GM19397 (cell line): ENCODE results near the gene ALDH3B1.

Source experiments
- ATAC-seq: cut with Tn5 transposase; IDR thresholded peaks from one replicate; pipeline ENCODE4 v1.9.1; 2021; ENCODE audit warnings: mild to moderate bottlenecking, moderate library complexity; ENCODE audit not compliant: unreplicated experiment

ALDH3B1 gene

DNA sequence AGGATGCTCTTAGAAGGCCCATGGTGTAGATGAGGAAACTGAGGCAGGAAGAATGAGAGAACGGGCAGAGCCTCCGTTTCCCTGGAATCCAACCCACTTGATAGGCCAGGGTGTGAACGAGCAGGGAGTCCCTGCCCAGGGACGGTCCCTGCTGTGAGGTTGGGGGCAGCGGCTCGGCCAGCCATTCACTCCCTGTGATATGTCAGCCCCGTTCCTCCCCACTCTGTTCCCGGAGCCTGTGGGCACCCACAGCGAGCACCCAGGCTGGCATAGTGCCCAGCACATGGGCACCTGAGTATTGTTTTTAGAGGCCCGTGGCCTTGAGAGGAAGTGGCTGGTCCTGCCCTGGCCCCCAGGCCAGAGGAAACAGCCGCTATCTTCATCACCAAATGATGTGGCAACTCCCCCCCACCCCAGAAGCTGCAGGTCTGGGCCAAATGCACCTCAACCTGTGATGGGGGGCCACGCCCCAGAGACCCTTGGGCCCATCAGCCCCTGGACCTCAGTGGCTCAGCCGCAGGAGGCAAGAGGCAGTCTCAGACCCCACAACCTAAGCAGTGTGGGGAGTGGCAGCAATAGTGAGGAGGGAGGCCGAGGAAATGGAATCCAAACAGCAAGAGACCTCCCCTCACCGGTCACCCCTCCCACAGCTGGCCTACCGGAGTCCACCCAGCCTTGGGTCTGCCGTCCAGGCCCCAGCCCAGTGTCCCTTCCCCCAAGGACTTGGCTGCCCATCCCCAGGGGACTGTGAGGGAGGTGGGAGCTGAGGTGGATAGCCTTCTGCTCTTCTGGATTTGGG is 2.1 kb downstream of the ALDH3B1 start:
- ATAC-seq: no peak

DNA sequence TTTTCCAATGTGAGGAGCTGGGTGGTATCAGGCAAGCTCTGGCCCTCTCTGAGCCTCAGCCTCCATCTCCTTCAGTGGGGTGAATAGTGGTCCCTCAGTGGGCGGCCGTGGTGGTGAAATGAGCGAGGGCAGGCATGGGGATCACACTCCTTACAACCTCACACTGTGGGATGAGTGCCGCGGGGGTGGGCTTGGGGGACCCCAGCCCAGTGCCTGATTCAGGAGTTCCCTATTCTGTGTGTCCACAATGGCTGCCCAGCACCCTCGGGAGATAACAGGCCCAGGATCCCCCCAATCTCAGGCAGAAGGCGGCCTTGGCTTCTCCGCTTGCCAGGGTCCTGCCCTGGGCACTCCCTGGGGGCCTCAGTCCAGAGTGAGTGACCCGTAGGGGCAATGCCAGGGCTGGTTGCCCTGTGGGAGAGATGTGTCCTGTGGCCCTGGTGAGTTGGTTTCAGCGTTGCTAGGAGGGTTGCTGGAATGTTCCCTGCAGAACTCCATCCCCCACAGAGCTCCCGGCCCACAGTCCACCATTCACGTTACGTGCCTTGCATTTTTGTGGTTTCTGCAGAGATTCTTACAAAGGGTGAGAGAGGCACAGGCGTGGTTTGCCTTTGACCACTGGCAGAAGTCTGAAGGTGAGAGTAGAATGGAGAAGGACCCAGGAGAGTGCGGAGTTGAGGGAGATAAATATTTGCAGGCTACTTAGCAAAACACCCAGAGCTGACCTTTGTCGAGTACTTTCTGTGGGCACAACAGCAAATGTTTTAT is 2.9 kb downstream of the ALDH3B1 start:
- no peak for ATAC-seq

DNA sequence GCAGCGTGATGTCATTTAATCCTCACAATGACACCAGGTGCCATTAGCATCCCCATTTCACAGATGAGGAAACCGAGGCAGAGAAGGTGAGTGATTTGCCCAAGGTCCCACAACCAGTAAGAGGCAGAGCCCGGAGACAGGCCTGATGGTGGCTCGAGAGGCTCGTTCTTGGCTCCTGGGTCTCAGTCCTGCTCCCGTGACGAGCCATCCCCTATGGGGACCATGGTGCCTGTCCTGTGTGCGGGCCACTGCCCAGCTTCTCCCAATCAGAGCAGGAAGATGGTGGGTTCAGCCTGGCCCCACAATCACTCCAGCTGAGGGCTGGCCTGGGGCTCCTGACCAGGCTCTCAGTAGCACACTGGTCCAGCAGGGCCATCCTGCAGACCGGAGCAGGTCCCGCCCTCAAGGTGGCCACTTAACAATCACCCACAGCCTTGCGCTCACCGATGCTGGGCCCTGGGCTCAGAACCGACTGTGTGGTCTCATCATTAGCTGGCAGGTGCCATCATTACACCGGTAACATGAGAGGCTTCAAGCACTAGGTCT is 3.6 kb downstream of the ALDH3B1 start:
- no peak for ATAC-seq

DNA sequence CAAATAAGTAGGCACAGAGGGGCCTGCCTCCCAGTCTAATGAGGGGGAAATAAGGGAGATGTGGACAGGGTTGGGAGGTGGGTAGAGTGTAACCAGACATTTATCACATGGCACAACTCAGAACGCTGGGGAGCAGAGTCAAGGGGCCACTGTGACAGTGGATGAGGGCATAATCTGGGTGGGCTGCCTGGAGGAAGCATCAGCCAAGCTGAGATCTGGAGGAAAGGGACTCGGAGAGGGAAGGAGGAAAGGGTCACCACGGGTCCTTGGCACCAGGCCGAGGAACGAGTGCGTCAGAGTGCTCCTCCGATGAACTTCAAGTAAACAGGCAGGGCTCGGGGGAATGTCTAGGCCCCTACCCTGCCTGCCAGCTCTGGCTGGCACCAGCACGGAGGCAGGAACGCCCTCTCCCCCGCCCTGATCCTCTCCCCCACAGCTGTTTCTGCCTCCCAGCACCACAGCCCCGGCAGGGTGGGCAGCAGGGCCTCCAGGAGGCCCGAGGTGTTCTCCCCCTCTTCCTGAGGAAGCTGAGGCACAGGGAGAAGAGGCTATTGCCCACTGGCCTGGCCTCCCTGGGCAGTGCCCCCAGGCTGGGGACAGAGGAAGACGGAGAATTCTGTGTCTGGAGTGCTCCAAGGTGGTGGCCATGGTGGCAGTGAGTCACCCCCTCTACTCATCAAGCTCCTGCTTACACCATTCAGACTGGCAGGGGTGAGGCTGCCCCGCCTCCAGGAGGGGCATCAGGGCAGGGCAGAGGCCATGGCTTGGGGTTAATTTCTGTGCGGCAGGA is 4.2 kb downstream of the ALDH3B1 start:
- no peak for ATAC-seq

DNA sequence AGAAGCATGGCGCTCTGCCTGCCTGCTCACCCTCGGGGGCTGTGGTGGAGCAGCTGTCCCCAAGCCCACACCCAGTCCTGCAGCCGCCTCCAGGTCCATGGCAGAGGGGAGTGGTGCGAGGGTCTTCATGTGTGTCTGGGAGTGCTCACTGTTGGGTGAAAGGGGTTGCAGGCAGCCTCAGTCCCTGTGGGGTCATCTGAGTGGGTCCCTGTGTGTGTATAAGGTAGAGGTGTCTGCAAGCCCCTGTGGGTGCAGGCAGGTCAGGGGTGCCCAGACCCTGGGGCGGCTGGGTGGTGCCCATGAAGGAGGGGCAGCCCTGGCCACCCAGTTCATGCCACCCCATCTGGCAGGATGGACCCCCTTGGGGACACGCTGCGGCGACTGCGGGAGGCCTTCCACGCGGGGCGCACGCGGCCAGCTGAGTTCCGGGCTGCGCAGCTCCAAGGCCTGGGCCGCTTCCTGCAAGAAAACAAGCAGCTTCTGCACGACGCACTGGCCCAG is 4.9 kb downstream of the ALDH3B1 start:
- no peak for ATAC-seq

DNA sequence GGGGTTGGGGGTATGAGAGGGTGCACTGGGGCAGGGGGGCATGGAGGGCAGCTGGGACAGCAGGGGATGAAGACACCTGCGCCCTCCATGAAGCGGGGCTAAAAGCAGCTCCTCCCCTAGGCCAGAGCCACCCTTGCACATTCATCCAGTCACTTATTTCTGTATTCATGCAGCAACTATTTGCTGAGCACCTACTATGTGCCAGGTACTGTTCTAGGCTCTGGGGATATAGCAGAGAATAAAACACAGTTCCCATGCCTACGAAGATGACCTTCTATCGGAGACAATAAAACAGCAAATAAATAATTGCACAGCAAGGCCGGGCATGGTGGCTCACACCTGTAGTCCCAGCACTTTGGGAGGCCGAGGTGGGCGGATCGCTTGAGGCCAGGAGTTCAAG is 5.3 kb downstream of the ALDH3B1 start:
- ATAC-seq: no peak

DNA sequence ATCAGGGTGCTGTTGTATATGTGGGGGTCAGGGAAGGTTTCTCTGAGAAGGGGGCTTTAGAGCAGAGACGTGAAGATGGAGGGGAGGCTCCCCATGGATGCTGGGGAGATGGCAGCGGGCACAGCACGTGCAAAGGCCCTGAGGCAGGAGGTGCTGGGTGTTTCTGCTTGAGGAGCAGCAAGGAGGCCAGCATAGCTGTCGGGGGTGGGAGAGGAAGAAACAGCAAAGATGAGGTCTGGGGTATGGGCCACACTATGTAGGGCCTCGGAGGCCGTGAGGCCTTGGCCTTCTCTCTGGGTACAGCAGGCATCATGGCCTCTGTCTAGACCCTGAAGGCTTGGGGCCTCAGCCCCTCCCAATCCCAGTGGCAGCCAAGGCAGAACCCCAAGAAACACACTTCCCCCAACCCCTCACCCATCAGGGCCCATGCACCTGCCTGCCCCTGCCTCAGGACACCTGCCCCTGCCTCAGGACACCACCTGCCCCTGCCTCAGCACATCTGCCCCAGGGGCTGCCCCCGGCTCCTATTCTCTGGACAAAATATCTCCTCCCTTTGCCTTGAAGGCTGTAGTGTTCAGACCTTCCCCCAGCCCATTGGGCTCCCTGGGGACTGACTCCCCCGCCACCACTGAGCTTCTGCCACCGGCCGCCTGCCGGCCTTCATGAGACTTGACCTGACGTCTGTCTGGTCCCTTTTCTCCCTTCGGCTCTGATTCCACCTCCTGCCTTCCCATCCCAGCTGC is 6.2 kb downstream of the ALDH3B1 start:
- ATAC-seq: no peak

DNA sequence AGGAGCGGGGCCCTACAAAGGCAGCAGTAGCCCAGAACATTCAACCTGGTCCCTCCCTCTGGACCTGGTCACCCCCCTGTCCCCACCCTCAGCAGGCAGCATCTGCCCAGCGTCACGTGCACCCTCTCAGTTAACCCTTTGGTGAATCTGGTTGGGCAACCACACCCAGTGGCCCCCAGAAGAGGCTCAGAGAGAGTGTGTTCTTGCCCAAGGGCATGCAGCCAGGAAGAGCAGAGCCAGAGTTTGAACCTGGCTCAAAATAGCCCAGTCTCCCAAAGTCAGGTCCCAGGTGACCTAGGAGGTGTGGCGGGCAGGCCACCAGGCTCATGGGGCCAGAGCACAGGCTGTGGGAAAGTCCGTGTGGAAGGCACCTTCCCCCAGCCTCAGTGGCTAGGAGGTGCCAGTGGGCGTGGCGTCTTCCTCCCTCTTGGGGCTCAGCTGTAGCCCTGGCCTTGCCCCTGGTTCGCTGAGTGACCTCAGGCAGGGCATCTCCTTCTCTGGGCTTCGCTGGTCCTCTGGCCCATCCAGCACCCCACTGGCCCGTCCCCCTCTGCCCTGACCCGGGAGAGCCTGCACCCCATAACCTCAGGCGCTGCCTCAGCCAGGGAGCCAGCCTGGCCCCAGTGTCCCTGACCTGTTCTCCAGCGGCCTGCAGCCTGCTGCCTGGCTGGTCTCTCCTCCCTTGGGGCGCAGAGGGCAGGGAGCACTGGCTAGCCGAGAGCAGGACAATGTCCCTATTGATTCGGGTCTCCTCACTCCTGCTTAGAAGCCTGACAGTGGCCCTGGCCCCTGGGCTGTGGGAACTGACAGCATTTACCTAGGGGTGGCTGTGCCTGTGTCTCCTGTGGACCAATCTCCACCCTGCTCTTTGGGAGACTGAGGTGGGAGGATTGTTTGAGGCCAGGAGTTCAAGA is 7.0 kb downstream of the ALDH3B1 start:
- no peak for ATAC-seq

DNA sequence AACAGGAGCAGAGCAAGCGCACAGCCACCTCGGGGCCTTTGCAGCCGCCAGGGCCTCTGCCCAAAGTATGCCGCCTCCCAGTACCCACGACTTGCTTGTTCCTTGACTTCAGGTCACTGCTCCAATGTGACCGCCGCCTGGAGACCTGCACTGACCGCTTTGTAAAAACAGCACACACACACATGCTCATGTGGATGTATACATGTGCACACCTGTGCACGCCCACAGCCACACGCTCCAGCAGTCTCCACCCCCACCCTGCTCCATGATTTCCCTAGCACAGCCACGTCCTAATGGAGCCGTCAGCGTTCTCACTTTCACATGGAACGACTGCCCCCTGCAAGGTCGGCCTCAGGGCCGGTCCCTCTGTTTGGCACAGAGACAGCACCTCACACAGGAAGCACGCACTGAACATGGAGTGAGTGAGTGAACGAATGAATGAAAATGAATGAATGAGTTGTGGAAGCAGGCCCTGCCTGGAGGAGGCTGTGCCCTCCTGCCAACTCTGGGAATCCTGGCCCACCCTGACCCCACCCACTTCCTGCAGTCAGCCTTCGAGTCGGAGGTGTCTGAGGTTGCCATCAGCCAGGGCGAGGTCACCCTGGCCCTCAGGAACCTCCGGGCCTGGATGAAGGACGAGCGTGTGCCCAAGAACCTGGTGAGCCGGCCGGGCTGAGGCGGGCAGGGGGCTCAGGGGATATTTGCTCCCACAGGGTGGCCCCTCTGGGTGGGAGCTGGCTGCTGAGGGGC is 8.0 kb downstream of the ALDH3B1 start:
- no peak for ATAC-seq

DNA sequence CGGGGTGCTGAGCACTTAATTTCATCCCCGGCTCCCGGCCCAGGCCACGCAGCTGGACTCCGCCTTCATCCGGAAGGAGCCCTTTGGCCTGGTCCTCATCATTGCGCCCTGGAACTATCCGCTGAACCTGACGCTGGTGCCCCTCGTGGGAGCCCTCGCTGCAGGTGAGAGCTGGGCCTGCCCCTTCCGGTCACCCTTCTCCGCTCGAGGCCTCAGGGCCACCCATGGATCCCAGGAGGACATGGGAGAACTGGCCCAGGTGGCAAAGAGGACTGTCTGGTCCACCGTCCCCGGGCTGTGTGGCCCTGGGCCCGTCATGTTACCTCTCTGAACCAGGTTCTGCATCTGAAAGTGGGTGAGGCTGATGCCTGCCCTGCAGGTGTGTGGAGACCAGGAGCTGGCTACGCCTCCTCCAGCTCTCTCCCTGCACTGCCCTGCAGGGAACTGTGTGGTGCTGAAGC is 8.6 kb downstream of the ALDH3B1 start:
- no peak for ATAC-seq

DNA sequence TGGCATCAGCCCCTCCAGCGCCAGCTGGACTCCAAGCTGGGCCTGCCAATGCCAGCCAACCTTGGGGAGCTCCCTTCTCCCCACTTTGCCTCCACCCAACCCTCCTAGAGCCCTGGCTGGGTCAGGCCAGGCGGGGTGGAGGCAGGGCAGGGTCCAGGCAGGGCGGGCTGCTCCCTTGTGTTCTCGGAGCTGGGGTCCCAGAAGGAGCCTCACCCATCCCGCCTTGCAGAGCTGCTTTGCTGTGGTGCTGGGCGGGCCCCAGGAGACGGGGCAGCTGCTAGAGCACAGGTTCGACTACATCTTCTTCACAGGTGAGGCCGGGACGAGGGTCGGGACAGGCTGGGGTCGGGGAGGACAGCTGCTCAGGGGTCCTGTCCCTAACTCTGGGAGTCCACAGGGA is 9.4 kb downstream of the ALDH3B1 start:
- no peak for ATAC-seq

DNA sequence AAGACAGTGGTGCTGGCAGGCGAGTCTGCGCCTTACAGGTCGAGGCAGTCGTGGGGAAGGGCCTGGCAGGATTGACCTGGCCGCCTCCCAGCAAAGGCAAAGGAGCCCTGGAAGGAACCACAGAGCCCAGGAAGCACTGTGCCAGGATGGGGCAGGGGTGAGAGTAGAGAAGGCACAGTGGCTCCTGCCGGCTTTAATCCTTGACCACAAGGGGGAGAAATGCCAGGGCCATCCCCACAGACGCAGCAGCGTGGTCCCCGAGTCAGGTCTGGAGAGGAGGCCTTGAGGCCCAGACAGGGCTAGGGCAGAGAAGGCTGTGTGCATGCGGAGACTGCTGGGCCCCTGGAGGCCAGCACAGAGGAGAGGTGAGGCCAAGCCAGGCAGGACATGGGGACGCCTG is 10.4 kb downstream of the ALDH3B1 start:
- no peak for ATAC-seq

DNA sequence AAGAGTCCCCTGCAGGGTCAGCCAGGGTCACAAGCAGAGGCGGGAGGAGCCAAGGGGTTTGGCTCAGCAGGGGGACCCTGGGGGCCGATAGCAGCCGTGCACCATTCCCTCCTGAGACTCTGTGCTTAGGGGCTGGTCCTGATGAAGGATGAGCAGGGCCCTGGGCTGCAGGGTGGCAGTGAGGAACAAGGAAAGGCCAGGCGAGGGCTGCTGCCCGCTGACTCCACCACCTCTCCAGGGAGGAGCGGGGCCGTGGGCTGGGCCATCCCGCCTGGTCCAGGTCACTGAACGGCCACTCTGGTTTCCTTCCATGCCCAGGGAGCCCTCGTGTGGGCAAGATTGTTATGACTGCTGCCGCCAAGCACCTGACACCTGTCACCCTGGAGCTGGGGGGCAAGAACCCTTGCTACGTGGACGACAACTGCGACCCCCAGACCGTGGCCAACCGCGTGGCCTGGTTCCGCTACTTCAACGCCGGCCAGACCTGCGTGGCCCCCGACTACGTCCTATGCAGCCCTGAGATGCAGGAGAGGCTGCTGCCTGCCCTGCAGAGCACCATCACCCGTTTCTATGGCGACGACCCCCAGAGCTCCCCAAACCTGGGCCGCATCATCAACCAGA is 11.2 kb downstream of the ALDH3B1 start:
- ATAC-seq: no peak

DNA sequence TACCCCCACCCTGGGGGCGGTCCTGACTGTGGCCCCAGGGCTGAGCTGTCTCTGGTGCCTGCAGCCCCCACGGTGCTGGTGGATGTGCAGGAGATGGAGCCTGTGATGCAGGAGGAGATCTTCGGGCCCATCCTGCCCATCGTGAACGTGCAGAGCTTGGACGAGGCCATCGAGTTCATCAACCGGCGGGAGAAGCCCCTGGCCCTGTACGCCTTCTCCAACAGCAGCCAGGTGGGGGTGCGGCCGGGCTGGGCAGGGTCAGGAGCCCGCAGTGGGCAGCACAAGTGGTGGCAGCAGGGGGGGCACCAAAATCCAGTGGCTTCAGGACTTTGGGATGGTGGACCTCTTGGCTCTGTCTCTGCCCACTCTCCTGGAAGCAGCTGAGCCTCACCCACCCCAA is 12.4 kb downstream of the ALDH3B1 start:
- ATAC-seq: no peak

DNA sequence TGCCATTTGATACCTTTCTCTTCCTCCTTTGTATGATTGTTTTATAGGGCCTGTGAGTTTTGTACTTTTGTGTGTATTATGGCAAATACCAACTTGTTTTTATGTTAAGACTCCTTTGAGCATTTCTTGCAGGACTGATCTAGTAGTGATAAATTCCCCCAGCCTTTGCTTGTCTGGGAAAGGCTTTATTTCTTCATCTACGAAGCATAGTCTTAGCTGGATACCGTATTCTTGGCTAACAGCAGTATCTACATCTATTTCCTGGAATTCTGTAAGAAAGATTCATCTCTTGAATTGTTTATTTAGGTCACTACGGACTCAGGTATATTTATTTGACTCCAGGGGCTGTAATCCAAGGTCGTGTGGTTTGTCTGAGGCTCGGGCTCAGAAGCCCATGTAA is 14.4 kb downstream of the ALDH3B1 start:
- ATAC-seq: no peak

DNA sequence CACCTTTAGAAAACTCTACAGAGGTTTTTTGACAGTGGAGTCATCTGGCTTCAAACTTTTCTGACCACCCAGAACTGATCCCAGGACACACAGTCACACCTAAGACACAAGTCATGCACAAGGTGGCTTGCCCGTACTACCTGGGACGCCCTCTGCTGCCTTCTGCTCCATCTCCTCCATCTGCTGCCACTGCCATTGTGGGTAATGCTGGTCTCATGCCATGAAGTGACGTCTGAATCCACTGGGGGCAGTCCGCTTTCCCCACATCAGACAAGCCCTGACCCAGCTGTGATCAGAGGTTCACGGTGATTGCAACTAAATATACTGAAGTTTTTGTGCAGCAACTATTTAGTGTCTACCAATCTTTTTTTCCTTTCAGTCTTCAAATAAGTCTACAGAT is 14.9 kb downstream of the ALDH3B1 start:
- ATAC-seq: no peak

DNA sequence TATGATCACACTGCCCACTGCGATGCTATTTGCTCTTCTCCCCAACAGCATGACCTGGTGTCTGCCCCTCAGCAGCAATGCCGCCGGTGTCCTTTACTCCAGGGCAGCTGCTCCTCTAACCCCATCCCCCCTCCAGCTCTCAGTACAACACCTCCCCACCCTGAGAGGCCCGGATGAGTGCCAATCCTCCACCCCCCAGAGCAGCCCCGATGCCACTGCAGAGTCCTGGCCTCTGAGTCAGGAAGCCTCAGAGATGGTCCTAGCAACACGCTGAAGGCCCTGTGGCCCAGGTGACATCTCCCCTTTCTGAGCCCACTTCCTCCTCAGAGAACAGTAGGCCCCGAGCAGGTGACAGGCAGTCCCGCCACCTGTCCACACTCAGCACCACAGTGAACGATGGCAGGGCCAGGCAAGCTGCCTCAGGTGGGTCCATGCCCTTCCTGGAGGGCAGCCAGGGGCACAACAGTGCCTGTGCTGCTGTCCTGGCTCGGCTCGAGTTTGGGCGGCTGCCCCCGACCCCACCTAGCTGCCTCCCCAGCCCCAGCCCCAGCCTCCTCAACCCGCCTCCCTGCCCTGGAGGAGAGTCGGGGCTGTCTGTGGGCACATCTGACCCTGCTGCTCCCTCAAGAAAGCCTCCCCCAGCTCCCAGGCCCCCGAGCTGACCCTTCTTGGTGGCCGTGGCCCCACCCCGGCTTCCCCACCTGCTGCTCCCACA is 16.4 kb downstream of the ALDH3B1 start:
- no peak for ATAC-seq

DNA sequence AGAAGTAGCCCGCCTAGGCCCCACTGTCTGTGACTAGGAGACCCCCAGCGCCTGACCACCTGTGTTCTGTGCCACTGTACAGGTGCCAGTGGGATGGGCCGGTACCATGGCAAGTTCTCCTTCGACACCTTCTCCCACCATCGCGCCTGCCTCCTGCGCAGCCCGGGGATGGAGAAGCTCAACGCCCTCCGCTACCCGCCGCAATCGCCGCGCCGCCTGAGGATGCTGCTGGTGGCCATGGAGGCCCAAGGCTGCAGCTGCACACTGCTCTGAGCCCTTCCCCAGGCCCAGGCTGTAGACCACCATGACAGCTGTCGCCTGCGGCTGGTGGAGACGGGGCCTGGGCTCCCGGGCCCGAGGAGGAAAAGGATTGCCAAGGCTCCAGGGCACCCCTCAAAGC is 17.5 kb downstream of the ALDH3B1 start:
- no peak for ATAC-seq
